Activated B cell treated with CpG ODN at 0.5 μM for 24 hours (primary cell): ENCODE measurements around the gene PPP6R3. TPM values are rescaled to one million over a fixed set of nuclear protein-coding genes. Genes with fewer than 3 reads are reported as not detected.
"Not testable (repeated sequence)": the region's sequence is repeated elsewhere in the genome, so short reads cannot be mapped to it uniquely, and the experiment has no call there.

Source experiments
- ATAC-seq: fragments of 200-7000 bp; cut with Tn5 transposase; one replicate; pipeline ENCODE4 v1.10.0; 2021; ENCODE audit warnings: low read depth, mild to moderate bottlenecking, moderate library complexity
- CTCF ChIA-PET: fragments of 350-600 bp; sonication (Branson Sonifier 250); formaldehyde crosslinking; loops from one replicate; lab custom pipeline; 2021; ENCODE audit warnings: antibody characterized with exemption; lab: Charles Lee
- POLR2A ChIA-PET: fragments of 350-600 bp; sonication (Branson Sonifier 250); formaldehyde crosslinking; loops from one replicate; lab custom pipeline; 2021; ENCODE audit warnings: antibody characterized with exemption; lab: Charles Lee
- DNase-seq: peaks from one replicate; pipeline ENCODE4 v3.0.0; 2022
- H3K27ac Mint-ChIP-seq: one replicate; pipeline ENCODE4 v1.8.0; 2020; ENCODE audit warnings: mixed read lengths
- H3K27me3 Mint-ChIP-seq: one replicate; pipeline ENCODE4 v1.8.0; 2021; ENCODE audit warnings: mixed read lengths
- H3K36me3 Mint-ChIP-seq: one replicate; pipeline ENCODE4 v1.8.0; 2021; ENCODE audit warnings: low read depth, mixed read lengths
- H3K4me1 Mint-ChIP-seq: one replicate; pipeline ENCODE4 v1.8.0; 2021; ENCODE audit warnings: mixed read lengths
- H3K4me3 Mint-ChIP-seq: one replicate; pipeline ENCODE4 v1.8.0; 2020; ENCODE audit warnings: mild to moderate bottlenecking, mixed read lengths
- H3K9me3 Mint-ChIP-seq: one replicate; pipeline ENCODE4 v1.8.0; 2020; ENCODE audit warnings: mixed read lengths
- intact Hi-C: fragments of 100-400 bp; cut with micrococcal nuclease; formaldehyde crosslinking; loops from one replicate; pipeline ENCODE4 v1.15.1; 2024
- total RNA-seq: library from RNA; stranded (reverse); gene quantifications from 2 replicates; pipeline ENCODE4 v1.2.3, GENCODE V29; 2022
- TF ChIP-seq, protein P1 (sequence below): fragments of 200-600 bp; IDR thresholded peaks from one replicate; pipeline ENCODE4 v1.8.0; 2022; ENCODE audit warnings: antibody characterized with exemption, mild to moderate bottlenecking

Gene PPP6R3
- total RNA-seq, 1 donor from 2014 or later: 147 TPM

DNA sequence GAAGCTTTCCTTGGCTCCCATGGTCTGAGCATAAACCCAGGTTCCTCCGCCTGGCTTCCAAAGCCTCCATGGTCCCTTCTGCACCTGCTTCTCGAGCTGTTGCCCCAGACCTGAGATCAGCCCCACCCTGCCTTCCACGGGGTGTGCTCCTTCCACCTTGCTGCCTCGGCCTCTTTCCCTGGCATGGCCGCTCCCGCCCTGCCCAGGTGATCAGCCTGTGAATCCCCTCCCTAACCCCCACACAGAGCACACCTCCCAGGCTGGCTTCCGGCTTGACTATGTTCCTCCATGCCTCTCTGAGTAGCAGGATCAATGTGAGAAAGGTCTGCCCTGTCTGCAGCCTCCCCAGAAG lies 2.7 kb upstream of the PPP6R3 start:
- ChIA-PET POLR2A (no interaction called here), CTCF (no interaction called here)
- Mint-ChIP-seq H3K4me1 (peaks cover 19% of the 10 kb centered on the region), H3K36me3 (peaks cover 6% of the 10 kb centered on the region), H3K9me3 (no peaks in the 10 kb centered on the region), H3K4me3 (no peak overlapping the region), H3K27ac (no peak overlapping the region), H3K27me3 (no peaks in the 10 kb centered on the region)
- DNase-seq (no peak), ATAC-seq (no peak)
- intact Hi-C loops: no loop called here
- TF ChIP-seq, protein P1, sequence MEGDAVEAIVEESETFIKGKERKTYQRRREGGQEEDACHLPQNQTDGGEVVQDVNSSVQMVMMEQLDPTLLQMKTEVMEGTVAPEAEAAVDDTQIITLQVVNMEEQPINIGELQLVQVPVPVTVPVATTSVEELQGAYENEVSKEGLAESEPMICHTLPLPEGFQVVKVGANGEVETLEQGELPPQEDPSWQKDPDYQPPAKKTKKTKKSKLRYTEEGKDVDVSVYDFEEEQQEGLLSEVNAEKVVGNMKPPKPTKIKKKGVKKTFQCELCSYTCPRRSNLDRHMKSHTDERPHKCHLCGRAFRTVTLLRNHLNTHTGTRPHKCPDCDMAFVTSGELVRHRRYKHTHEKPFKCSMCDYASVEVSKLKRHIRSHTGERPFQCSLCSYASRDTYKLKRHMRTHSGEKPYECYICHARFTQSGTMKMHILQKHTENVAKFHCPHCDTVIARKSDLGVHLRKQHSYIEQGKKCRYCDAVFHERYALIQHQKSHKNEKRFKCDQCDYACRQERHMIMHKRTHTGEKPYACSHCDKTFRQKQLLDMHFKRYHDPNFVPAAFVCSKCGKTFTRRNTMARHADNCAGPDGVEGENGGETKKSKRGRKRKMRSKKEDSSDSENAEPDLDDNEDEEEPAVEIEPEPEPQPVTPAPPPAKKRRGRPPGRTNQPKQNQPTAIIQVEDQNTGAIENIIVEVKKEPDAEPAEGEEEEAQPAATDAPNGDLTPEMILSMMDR: no peak

DNA sequence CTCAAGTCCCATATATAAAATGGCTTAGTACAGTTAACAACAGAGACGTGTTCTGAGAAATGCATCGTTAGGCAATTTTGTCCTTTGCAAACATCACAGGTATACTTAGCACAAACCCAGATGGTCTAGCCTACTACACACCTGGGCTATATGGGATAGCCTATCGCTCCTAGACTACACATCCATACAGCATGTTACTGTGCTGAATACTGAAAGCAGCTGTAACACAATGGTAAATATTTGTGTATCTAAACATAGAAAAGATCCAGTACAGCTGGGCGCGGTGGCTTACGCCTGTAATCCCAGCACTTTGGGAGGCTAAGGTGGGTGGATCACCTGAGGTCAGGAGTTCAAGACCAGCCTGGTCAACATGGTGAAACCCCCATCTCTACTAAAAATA lies 2.2 kb upstream of the PPP6R3 start:
- H3K4me3 Mint-ChIP-seq, DNase-seq, ATAC-seq, H3K27me3 Mint-ChIP-seq, POLR2A ChIA-PET, intact Hi-C loops, H3K27ac Mint-ChIP-seq, CTCF ChIA-PET, H3K36me3 Mint-ChIP-seq, H3K9me3 Mint-ChIP-seq: not testable (repeated sequence)
- peaks cover 23% of the 10 kb centered on the region for H3K4me1 Mint-ChIP-seq

DNA sequence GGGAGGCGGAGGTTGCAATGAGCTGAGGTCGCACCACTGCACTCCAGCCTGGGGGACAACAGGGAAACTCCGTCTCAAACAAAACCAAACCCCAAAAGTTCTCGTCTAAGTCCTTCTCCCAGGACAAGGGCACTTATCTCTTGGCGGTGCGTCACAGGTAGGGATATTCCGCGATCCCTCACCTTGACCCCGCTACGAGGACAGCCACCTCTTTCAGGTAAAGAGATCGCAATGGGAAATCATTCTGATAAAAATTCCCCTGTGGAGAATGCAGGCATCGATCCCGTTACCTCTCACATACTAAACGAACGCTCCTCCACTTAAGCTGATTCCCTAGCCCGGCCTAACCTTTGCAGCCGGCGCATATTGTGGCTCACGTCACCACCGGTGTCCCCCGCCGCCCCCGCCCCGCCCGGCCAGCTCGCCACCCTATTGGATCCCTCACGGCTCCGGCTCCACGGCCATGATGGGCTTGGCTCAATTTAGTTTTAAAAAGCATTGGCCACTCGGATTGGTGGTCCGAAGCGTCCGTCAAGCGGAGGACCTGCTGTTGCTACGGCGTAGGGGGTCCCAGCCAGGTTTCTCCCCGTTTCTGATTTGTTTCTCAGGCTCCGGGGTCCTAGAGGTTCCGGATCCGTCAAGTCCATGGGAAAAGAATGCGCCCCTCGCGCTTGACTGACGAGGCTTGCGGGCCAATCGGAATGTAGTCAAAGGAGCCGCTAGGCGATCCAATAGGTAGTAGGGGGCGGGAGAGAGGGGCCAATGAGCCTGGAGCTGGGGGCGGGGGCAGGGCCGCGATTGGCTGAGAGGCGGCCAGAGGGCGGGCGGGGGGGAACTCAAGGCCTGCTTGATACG lies 439 bp upstream of the PPP6R3 start:
- POLR2A ChIA-PET: interaction anchor here (0.6 to 1.4 kb wide), 6 partner anchors 45 to 466 kb away, joined by 3 to 13 read pairs (median 3); partner anchors contain the start of gene C11orf24
- intact Hi-C loops: loop anchor here (1.0 to 10.0 kb wide), 5 partner anchors 189 to 1181 kb away; partner anchors contain the start of genes C11orf24, CCND1 and UNC93B1
- H3K27me3 Mint-ChIP-seq: no peaks in the 10 kb centered on the region
- ATAC-seq (peak; percentile 92), DNase-seq (peak; percentile 81)
- H3K9me3 Mint-ChIP-seq: no peaks in the 10 kb centered on the region
- peak overlapping the region; percentile 94 for H3K4me3 Mint-ChIP-seq
- CTCF ChIA-PET: no interaction called here
- peak overlapping the region; percentile 97 for H3K27ac Mint-ChIP-seq
- TF ChIP-seq, protein P1: no peak
- peaks cover 39% of the 10 kb centered on the region for H3K4me1 Mint-ChIP-seq
- peaks cover 10% of the 10 kb centered on the region for H3K36me3 Mint-ChIP-seq

DNA sequence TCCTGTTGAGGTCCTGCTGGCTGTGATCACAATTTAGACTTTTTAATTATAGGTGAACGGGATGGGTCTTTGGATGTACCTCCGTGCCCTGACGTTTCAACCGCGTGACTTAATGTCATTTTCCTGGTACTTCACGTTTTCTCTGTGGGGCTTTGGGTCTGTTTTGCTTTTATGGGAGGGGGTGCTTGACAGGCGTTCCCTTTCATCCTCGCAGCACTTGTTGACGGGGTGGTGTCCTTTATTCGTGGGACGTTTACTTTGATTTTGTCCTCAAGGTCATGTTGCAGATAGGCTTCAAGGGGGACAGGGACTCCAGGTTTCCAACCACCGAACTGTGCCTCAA lies 994 bp downstream of the PPP6R3 start:
- ChIA-PET POLR2A (no interaction called here), CTCF (no interaction called here)
- Mint-ChIP-seq H3K27ac (peak overlapping the region; percentile 79), H3K4me1 (peaks cover 50% of the 10 kb centered on the region), H3K36me3 (peaks cover 14% of the 10 kb centered on the region), H3K9me3 (no peaks in the 10 kb centered on the region), H3K27me3 (no peaks in the 10 kb centered on the region), H3K4me3 (peak overlapping the region; percentile 91)
- TF ChIP-seq, protein P1: no peak
- no peak for DNase-seq
- no peak for ATAC-seq
- intact Hi-C loops: loop anchor here (2.0 to 10.0 kb wide), 4 partner anchors 377 to 1179 kb away; partner anchors contain the start of genes CCND1 and UNC93B1

GRCh38 chr11:68463714-68464113 lies 3.2 kb downstream of the PPP6R3 start:
- DNase-seq: no peak
- Mint-ChIP-seq H3K4me3 (peak overlapping the region; percentile 25), H3K27ac (no peak overlapping the region), H3K27me3 (no peaks in the 10 kb centered on the region), H3K9me3 (no peaks in the 10 kb centered on the region), H3K4me1 (peaks cover 68% of the 10 kb centered on the region), H3K36me3 (peaks cover 21% of the 10 kb centered on the region)
- POLR2A ChIA-PET: interaction anchor here (0.6 kb wide), 1 partner anchor 43 kb away, joined by 3 read pairs; no protein-coding TSS in a partner anchor
- CTCF ChIA-PET: no interaction called here
- ATAC-seq: no peak
- TF ChIP-seq, protein P1: no peak
- intact Hi-C loops: loop anchor here (5.0 to 10.0 kb wide), 2 partner anchors 461 to 591 kb away; partner anchors contain the start of gene UNC93B1
